Measurements from ENCODE around the gene PRKAG2.
"Not testable (repeated sequence)": the region's sequence is repeated elsewhere in the genome, so short reads cannot be mapped to it uniquely, and the experiment has no call there.

PRKAG2 gene

GRCh38 chr7:151840088-151840910, 36.6 kb downstream of the PRKAG2 start:
- DNase-seq (ENCODE audit: low read depth), result no peak
- no peak overlapping the region for H3K4me3 ChIP-seq (ENCODE audit: low read depth, low read length)

GRCh38 chr7:151839451-151839921, 37.4 kb downstream of the PRKAG2 start:
- H3K4me3 ChIP-seq (ENCODE audit: low read depth, low read length), result no peak overlapping the region
- DNase-seq (ENCODE audit: low read depth), result no peak

GRCh38 chr7:151838861-151839381, 38.0 kb downstream of the PRKAG2 start:
- no peak overlapping the region for H3K4me3 ChIP-seq (ENCODE audit: low read depth, low read length)
- no peak for DNase-seq (ENCODE audit: low read depth)

- no peak overlapping the region for H3K4me3 ChIP-seq (ENCODE audit: low read depth, low read length)
- no peak for DNase-seq (ENCODE audit: low read depth)
Observed at GRCh38 chr7:151838072-151838471, 38.8 kb downstream of the PRKAG2 start.

GRCh38 chr7:151837285-151838042, 39.5 kb downstream of the PRKAG2 start:
- no peak overlapping the region for H3K4me3 ChIP-seq (ENCODE audit: low read depth, low read length)
- DNase-seq (ENCODE audit: low read depth), result no peak

GRCh38 chr7:151836927-151837205, 40.0 kb downstream of the PRKAG2 start:
- DNase-seq (ENCODE audit: low read depth), result no peak
- no peak overlapping the region for H3K4me3 ChIP-seq (ENCODE audit: low read depth, low read length)

GRCh38 chr7:151836191-151836926, 40.6 kb downstream of the PRKAG2 start:
- DNase-seq (ENCODE audit: low read depth), result no peak
- H3K4me3 ChIP-seq (ENCODE audit: low read depth, low read length), result no peak overlapping the region

GRCh38 chr7:151835636-151836035, 41.3 kb downstream of the PRKAG2 start:
- DNase-seq (ENCODE audit: low read depth), result no peak
- no peak overlapping the region for H3K4me3 ChIP-seq (ENCODE audit: low read depth, low read length)

- DNase-seq (ENCODE audit: low read depth), result no peak
Observed at GRCh38 chr7:151834271-151835035, 42.5 kb downstream of the PRKAG2 start.

GRCh38 chr7:151833691-151834090, 43.2 kb downstream of the PRKAG2 start:
- no peak for DNase-seq (ENCODE audit: low read depth)
- H3K4me3 ChIP-seq (ENCODE audit: low read depth, low read length), result no peak overlapping the region

More at GRCh38 chr7:151834271-151835035, 42.5 kb downstream of the PRKAG2 start:
- H3K4me3 ChIP-seq (ENCODE audit: low read depth, low read length), result no peak overlapping the region

- no peak for DNase-seq (ENCODE audit: low read depth)
- H3K4me3 ChIP-seq (ENCODE audit: low read depth, low read length), result no peak overlapping the region
Observed at GRCh38 chr7:151833213-151833651, 43.7 kb downstream of the PRKAG2 start.

- no peak overlapping the region for H3K4me3 ChIP-seq (ENCODE audit: low read depth, low read length)
- DNase-seq (ENCODE audit: low read depth), result no peak
Observed at GRCh38 chr7:151832656-151833055, 44.3 kb downstream of the PRKAG2 start.

- DNase-seq (ENCODE audit: low read depth), result no peak
- H3K4me3 ChIP-seq (ENCODE audit: low read depth, low read length), result no peak overlapping the region
Observed at GRCh38 chr7:151832138-151832537, 44.8 kb downstream of the PRKAG2 start.

GRCh38 chr7:151831606-151832005, 45.3 kb downstream of the PRKAG2 start:
- DNase-seq (ENCODE audit: low read depth), result no peak
- H3K4me3 ChIP-seq (ENCODE audit: low read depth, low read length), result no peak overlapping the region

GRCh38 chr7:151830121-151830830, 46.6 kb downstream of the PRKAG2 start:
- H3K4me3 ChIP-seq (ENCODE audit: low read depth, low read length), result no peak overlapping the region
- DNase-seq (ENCODE audit: low read depth), result no peak

- DNase-seq (ENCODE audit: low read depth), result no peak
- no peak overlapping the region for H3K4me3 ChIP-seq (ENCODE audit: low read depth, low read length)
Observed at GRCh38 chr7:151829707-151830106, 47.2 kb downstream of the PRKAG2 start.

- no peak overlapping the region for H3K4me3 ChIP-seq (ENCODE audit: low read depth, low read length)
- DNase-seq (ENCODE audit: low read depth), result no peak
Observed at GRCh38 chr7:151827620-151828019, 49.3 kb downstream of the PRKAG2 start.

GRCh38 chr7:151826316-151826715, 50.6 kb downstream of the PRKAG2 start:
- not testable (repeated sequence) for DNase-seq (ENCODE audit: low read depth); H3K4me3 ChIP-seq (ENCODE audit: low read depth, low read length)

- no peak for DNase-seq (ENCODE audit: low read depth)
Observed at GRCh38 chr7:151825721-151826120, 51.2 kb downstream of the PRKAG2 start.

More at GRCh38 chr7:151825721-151826120, 51.2 kb downstream of the PRKAG2 start:
- H3K4me3 ChIP-seq (ENCODE audit: low read depth, low read length), result no peak overlapping the region

All from skeletal muscle cell (primary cell).